ENCODE measurements around the gene ESAM. TPM values are rescaled to one million over a fixed set of nuclear protein-coding genes. Genes with fewer than 3 reads are reported as not detected.

ESAM gene
- polyA plus RNA-seq, 3 donors from 2014 or later, result 0.30 to 4.3 TPM; not detected in 1

GRCh38 chr11:124745270-124745834 is 16.7 kb downstream of the ESAM start:
- Mint-ChIP-seq H3K9me3 (no peaks in the 10 kb centered on the region), H3K4me3 (peak overlapping the region; percentile 54 to 80 (median 69)), H3K36me3 (no peaks in the 10 kb centered on the region), H3K27ac (no peak overlapping the region), H3K27me3 (ENCODE audit: low read depth in 3 of 3) (peaks cover 14 to 22% (median 15%) of the 10 kb centered on the region in 3 donors), H3K4me1 (peaks cover 13 to 15% of the 10 kb centered on the region in 2 donors)
- DNase-seq, result no peak

GRCh38 chr11:124743050-124743449 is 19.0 kb downstream of the ESAM start:
- no peak for DNase-seq
- Mint-ChIP-seq H3K4me3 (no peak overlapping the region), H3K36me3 (no peaks in the 10 kb centered on the region), H3K9me3 (no peaks in the 10 kb centered on the region), H3K27ac (no peak overlapping the region), H3K27me3 (ENCODE audit: low read depth in 3 of 3) (peaks cover 14 to 19% (median 18%) of the 10 kb centered on the region in 3 donors), H3K4me1 (peaks cover 25 to 28% of the 10 kb centered on the region in 2 donors)

- peaks cover 14 to 18% (median 17%) of the 10 kb centered on the region in 3 donors for H3K27me3 Mint-ChIP-seq (ENCODE audit: low read depth in 3 of 3)
- H3K4me1 Mint-ChIP-seq, result peaks cover 25 to 28% of the 10 kb centered on the region in 2 donors
- H3K4me3 Mint-ChIP-seq, result no peak overlapping the region
These were observed 19.5 kb downstream of the ESAM start for GRCh38 chr11:124742555-124742954.

GRCh38 chr11:124740277-124740882 is 21.7 kb downstream of the ESAM start:
- peak overlapping the region in 2 of 6 donors; percentile 8 to 49 for H3K27ac Mint-ChIP-seq
- no peaks in the 10 kb centered on the region for H3K9me3 Mint-ChIP-seq
- peaks cover 20 to 22% of the 10 kb centered on the region in 2 donors for H3K4me1 Mint-ChIP-seq
- H3K36me3 Mint-ChIP-seq, result no peaks in the 10 kb centered on the region
- peak overlapping the region; percentile 79 to 88 (median 81) for H3K4me3 Mint-ChIP-seq
- peak; percentile 37 to 54 (median 48) for DNase-seq
- H3K27me3 Mint-ChIP-seq (ENCODE audit: low read depth in 3 of 3), result peaks cover 12 to 13% (median 12%) of the 10 kb centered on the region in 3 donors

More at GRCh38 chr11:124742555-124742954, 19.5 kb downstream of the ESAM start:
- no peak for DNase-seq
- Mint-ChIP-seq H3K27ac (no peak overlapping the region), H3K9me3 (no peaks in the 10 kb centered on the region), H3K36me3 (no peaks in the 10 kb centered on the region)

- Mint-ChIP-seq H3K4me1 (peaks cover 18 to 20% of the 10 kb centered on the region in 2 donors), H3K9me3 (no peaks in the 10 kb centered on the region), H3K27me3 (ENCODE audit: low read depth in 3 of 3) (peaks cover 12 to 13% (median 12%) of the 10 kb centered on the region in 3 donors), H3K27ac (peak within 1 kb of the TSS in 3 of 6 donors; percentile 8 to 49 (median 42)), H3K4me3 (peak within 1 kb of the TSS; percentile 79 to 88 (median 81)), H3K36me3 (no peaks in the 10 kb centered on the region)
- peak; percentile 69 to 76 (median 72) for DNase-seq
These were observed 22.4 kb downstream of the ESAM start, which contains the start of gene NRGN for GRCh38 chr11:124739479-124740276. Gene NRGN (plus strand): TSS chr11:124739942. CDS start chr11:124740085, 143 bp downstream.

GRCh38 chr11:124738713-124739478 is 23.2 kb downstream of the ESAM start:
- Mint-ChIP-seq H3K36me3 (no peaks in the 10 kb centered on the region), H3K4me1 (peaks cover 18 to 20% of the 10 kb centered on the region in 2 donors), H3K4me3 (peak overlapping the region; percentile 79 to 88 (median 81)), H3K27me3 (ENCODE audit: low read depth in 3 of 3) (peaks cover 12 to 13% (median 12%) of the 10 kb centered on the region in 3 donors), H3K27ac (peak overlapping the region in 1 of 6 donors; percentile 42), H3K9me3 (no peaks in the 10 kb centered on the region)
- no peak for DNase-seq

GRCh38 chr11:124737638-124738305 is 24.3 kb downstream of the ESAM start:
- Mint-ChIP-seq H3K4me3 (peak overlapping the region in 1 of 5 donors; percentile 64), H3K9me3 (no peaks in the 10 kb centered on the region), H3K27ac (no peak overlapping the region), H3K4me1 (peaks cover 18 to 20% of the 10 kb centered on the region in 2 donors), H3K36me3 (no peaks in the 10 kb centered on the region), H3K27me3 (ENCODE audit: low read depth in 3 of 3) (peaks cover 11 to 13% (median 12%) of the 10 kb centered on the region in 3 donors)
- DNase-seq, result no peak

GRCh38 chr11:124736736-124737135 is 25.4 kb downstream of the ESAM start:
- Mint-ChIP-seq H3K4me3 (no peak overlapping the region), H3K9me3 (no peaks in the 10 kb centered on the region), H3K27me3 (ENCODE audit: low read depth in 3 of 3) (peaks cover 3 to 15% (median 8%) of the 10 kb centered on the region in 3 donors), H3K36me3 (no peaks in the 10 kb centered on the region), H3K27ac (no peak overlapping the region), H3K4me1 (peaks cover 18 to 20% of the 10 kb centered on the region in 2 donors)
- no peak for DNase-seq

- no peak overlapping the region for H3K27ac Mint-ChIP-seq
These were observed 29.9 kb downstream of the ESAM start for GRCh38 chr11:124732230-124732629.

GRCh38 chr11:124729571-124729970 is 32.5 kb downstream of the ESAM start:
- Mint-ChIP-seq H3K36me3 (no peaks in the 10 kb centered on the region), H3K4me1 (no peaks in the 10 kb centered on the region), H3K9me3 (no peaks in the 10 kb centered on the region), H3K4me3 (no peak overlapping the region), H3K27ac (no peak overlapping the region), H3K27me3 (ENCODE audit: low read depth in 3 of 3) (peaks cover 2 to 9% (median 7%) of the 10 kb centered on the region in 3 donors)
- no peak for DNase-seq

More at GRCh38 chr11:124732230-124732629, 29.9 kb downstream of the ESAM start:
- no peak for DNase-seq
- Mint-ChIP-seq H3K4me3 (no peak overlapping the region), H3K9me3 (no peaks in the 10 kb centered on the region), H3K27me3 (ENCODE audit: low read depth in 3 of 3) (peaks cover 3 to 4% (median 3%) of the 10 kb centered on the region in 3 donors), H3K36me3 (no peaks in the 10 kb centered on the region), H3K4me1 (no peaks in the 10 kb centered on the region)

GRCh38 chr11:124728134-124728533 is 34.0 kb downstream of the ESAM start:
- H3K27ac Mint-ChIP-seq, result no peak overlapping the region
- no peak for DNase-seq
- H3K9me3 Mint-ChIP-seq, result no peaks in the 10 kb centered on the region
- no peak overlapping the region for H3K4me3 Mint-ChIP-seq
- no peaks in the 10 kb centered on the region for H3K36me3 Mint-ChIP-seq
- H3K27me3 Mint-ChIP-seq (ENCODE audit: low read depth in 3 of 3), result peaks cover 4 to 12% (median 9%) of the 10 kb centered on the region in 3 donors
- no peaks in the 10 kb centered on the region for H3K4me1 Mint-ChIP-seq

- no peak overlapping the region for H3K27ac Mint-ChIP-seq
- peaks cover 7 to 15% (median 9%) of the 10 kb centered on the region in 3 donors for H3K27me3 Mint-ChIP-seq (ENCODE audit: low read depth in 3 of 3)
- H3K4me1 Mint-ChIP-seq, result no peaks in the 10 kb centered on the region
- no peak overlapping the region for H3K4me3 Mint-ChIP-seq
- H3K9me3 Mint-ChIP-seq, result no peaks in the 10 kb centered on the region
- no peak for DNase-seq
- H3K36me3 Mint-ChIP-seq, result no peaks in the 10 kb centered on the region
These were observed 34.6 kb downstream of the ESAM start for GRCh38 chr11:124727474-124727873.

- H3K27ac Mint-ChIP-seq, result no peak overlapping the region
- H3K27me3 Mint-ChIP-seq (ENCODE audit: low read depth in 3 of 3), result peaks cover 7 to 16% (median 12%) of the 10 kb centered on the region in 3 donors
- H3K4me3 Mint-ChIP-seq, result no peak overlapping the region
- H3K4me1 Mint-ChIP-seq, result no peaks in the 10 kb centered on the region
- no peaks in the 10 kb centered on the region for H3K9me3 Mint-ChIP-seq
- no peaks in the 10 kb centered on the region for H3K36me3 Mint-ChIP-seq
- no peak for DNase-seq
These were observed 36.4 kb downstream of the ESAM start for GRCh38 chr11:124725719-124726105.
